HG02884 (cell line): ENCODE data around the gene EEF1A2.

Experiments used
- ATAC-seq: cut with Tn5 transposase; IDR thresholded peaks from one replicate; pipeline ENCODE4 v1.9.1; 2021; ENCODE audit warnings: mild to moderate bottlenecking, moderate library complexity; ENCODE audit not compliant: unreplicated experiment

The EEF1A2 gene

GRCh38 chr20:63537525-63538203, 38.8 kb upstream of the EEF1A2 start:
- ATAC-seq = peak; percentile 73

DNA sequence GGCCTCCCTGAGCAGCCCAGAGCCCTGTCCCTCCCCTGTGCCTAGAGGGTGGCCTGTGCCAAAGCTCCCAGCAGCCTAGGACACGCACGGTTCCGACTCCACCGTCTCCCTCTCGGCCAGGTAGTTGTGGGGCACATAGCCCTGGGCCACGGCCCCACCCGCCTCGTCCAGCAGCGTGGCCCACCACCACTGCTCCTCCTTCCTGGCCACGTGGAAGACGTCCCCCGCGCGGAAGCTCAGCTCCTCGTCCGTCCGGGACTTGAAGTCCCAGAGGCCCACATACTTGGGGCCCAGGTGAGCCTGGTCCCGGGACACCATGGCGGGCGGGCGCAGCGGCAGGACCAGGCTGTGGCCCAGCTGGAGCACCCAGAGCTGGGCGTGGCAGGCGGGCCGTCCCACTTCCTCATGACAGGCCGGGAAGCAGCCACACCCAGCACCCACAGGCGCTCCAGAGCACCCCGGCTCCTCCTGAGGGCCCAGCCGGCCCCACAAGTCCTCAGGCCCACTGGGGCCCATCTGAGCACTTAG, 38.2 kb upstream of the EEF1A2 start, which contains the start of gene PTK6:
Gene PTK6 (minus strand): TSS at position 380 of the 528 bp plus-strand sequence. CDS start 62 bp downstream, at position 318.
- no peak for ATAC-seq

GRCh38 chr20:63536241-63536977, 37.5 kb upstream of the EEF1A2 start:
- no peak for ATAC-seq

DNA sequence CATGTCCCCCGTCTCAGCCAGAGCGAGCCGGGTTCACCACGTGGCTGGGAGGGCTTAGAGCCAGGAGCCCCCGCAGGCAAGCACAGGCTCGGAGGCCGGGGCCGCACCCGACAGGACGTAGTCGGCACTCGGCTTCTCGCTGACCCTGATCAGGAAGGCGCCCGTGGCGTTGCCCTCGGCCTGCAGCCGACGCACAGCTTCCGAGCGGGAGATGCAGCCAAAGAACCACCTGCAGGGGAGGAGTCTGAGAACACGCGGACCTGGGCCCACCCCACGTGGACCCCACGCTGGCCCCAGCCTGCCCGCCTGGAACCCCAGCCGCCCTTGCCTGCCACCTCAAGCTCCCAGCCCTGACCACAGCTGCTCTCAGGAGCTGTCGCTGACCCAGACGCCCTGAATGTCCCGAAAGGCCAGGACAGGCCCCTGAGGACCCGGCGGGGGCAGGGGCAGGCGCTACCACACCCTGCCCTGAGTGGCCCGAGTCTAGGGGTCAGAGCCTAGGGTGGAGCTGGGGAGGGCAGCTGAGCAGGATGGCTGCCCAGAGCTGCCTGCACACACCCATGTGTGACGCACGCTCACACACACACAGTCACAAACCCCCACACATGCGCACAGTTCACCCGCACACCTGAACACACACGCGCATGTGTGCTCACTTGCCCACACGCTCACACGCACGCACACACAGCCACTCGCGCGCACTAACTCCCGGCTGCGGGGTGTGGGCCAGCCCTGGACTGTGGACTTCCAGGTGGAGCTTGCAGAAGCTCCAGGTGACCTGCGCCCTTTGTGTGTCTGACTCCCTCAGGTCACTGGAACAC, 36.2 kb upstream of the EEF1A2 start:
- no peak for ATAC-seq

DNA sequence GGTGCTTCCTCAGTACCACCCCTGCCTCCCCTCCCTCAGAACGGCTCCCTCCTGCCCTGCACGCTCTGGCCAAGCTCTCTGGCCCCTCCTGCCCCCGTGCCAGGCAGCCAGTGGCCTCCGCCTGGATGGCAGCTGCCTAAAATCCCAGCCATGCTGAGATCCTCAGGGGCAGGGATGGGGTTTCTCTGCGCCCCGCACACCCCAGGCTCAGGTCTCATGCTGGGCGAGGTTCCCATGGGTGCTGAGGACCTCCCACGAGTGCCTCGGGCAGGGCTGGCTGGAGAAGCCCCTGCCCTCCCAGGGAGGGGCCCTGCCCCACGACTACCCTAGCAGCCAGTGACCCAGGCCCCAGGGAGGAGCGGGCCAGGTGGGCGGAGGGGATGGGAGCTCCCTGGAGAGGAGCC, 35.5 kb upstream of the EEF1A2 start:
- ATAC-seq = no peak

GRCh38 chr20:63533871-63534393, 35.0 kb upstream of the EEF1A2 start:
- ATAC-seq = no peak

GRCh38 chr20:63533388-63533787, 34.5 kb upstream of the EEF1A2 start:
- no peak for ATAC-seq

- no peak for ATAC-seq
Measured at GRCh38 chr20:63532449-63532971, 33.6 kb upstream of the EEF1A2 start.

DNA sequence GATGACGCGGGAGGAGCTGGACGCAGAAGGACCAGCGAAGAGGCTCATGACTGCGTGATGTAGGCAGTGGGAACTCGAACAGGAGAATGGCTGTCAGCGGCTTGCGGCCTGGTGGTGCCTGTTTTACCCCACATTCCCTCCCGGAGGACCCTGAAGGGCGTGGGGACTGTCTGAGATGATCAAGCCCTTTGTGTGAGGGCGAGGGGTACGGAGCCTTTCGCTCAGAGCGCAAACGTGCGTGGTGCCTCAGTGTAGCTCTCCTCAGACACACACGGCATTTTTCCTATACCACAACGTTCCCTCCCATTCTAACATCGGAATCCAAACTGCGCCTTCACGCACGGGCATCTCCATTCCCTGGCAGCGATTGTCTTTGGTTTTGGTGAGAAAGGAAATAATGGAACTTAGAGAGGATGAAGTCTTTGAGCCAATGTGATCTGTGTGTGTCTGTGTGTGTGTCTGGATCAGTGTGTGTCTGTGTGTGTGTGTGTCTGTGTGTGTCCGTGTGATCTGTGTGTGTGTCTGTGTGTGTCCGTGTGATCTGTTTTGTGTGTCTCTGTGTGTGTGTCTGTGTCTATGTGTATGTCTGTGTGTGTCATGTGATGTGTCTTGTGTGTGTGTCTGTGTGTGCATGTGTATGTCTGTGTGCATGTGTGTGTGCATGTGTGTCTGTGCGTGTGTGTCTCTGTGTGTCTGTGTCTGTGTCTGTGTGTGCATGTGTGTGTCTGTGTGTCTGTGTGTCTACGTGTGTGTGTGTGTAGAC, 33.0 kb upstream of the EEF1A2 start:
- no peak for ATAC-seq

DNA sequence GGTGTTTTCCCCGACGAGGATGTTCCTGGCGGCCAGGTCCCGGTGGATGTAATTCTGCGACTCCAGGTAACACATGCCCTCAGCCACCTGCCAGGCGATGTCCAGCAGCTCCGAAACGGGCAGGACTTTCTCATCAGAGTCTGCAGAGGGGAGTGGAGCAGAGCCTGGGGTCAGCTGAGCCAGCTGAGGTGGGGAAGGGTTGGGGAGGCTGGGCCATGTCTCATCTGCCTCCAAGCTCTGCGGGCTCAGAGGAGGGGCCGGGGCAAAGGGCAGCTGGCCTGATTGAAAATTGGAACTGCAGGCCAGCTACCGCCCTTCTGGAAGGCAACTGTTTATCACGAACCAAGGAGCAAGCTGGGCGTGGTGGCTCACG, 31.9 kb upstream of the EEF1A2 start:
- no peak for ATAC-seq

GRCh38 chr20:63529861-63530787, 31.2 kb upstream of the EEF1A2 start:
- ATAC-seq = no peak

- no peak for ATAC-seq
Measured at GRCh38 chr20:63529180-63529860, 30.4 kb upstream of the EEF1A2 start.

DNA sequence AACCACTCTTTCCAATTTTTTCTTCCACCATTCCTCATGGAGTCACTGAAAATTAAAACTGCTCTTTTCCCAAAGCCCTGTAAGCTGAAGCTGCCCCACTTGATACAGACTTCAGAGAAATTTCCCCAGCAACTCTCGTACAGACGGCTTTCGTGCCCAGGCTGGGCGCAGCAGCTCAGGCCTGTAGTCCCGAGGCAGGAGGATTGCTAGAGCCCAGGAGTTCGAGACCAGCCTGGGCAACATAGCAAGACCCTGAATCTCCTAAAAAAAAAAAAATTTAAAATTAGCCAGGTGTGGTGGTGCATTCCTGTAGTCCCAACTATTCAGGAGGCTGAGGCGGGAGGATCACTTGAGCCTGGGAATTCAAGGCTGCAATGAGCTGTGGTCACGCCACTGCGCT, 28.3 kb upstream of the EEF1A2 start:
- no peak for ATAC-seq

DNA sequence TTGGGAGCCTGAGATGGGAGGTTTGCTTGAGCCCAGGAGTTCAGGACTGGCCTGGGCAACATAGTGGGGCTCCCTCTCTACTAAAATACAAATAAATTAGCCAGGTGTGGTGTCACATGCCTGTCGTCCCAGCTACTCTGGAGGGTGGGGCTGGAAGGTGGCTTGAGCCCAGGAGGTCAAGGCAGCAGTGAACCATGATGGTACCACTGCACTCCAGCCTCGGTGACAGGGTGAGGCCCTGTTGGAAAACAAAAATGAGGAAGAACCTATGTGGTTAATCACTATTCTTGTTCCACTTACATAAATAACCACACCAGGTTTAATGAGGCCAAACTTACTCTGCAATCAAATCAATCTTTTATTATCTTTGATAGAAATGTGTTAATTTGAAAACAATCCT, 27.1 kb upstream of the EEF1A2 start:
- ATAC-seq = no peak

GRCh38 chr20:63525185-63525584, 26.3 kb upstream of the EEF1A2 start:
- no peak for ATAC-seq

- no peak for ATAC-seq
Measured at GRCh38 chr20:63522981-63523611, 24.2 kb upstream of the EEF1A2 start.

- ATAC-seq = no peak
Measured at GRCh38 chr20:63522091-63522868, 23.4 kb upstream of the EEF1A2 start.
